GM19025 (cell line): ENCODE results near the gene GPC6.

ENCODE experiments used
- ATAC-seq: cut with Tn5 transposase; IDR thresholded peaks from one replicate; pipeline ENCODE4 v1.9.1; 2021; ENCODE audit warnings: mild to moderate bottlenecking, low read depth, moderate library complexity; ENCODE audit not compliant: unreplicated experiment

The GPC6 gene

DNA sequence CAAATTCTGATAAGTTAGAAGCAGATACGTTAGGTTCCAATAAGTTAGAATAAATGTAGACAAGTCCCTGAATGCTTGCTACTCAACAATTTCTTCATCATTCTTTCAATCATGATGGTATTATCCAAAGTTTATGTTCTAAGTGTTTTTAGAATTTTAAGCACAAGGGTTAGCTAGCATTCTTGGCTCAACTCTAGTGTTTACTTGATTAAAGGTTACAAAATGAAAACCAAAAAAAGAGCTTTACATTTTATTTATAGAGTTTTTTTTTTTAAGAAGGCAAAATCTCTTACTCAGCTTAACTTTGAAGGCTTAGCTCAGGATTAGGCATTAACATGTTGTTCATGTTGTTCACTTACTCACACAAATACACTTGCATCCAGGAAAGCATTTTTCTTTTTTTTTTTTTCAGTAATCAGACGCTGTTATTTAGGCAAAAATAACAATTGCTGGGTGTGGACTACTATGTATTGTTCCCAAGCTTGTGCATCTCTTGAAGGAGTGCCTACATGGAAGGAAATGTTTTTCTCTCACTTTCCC, 832.3 kb downstream of the GPC6 start:
- ATAC-seq: no peak

DNA sequence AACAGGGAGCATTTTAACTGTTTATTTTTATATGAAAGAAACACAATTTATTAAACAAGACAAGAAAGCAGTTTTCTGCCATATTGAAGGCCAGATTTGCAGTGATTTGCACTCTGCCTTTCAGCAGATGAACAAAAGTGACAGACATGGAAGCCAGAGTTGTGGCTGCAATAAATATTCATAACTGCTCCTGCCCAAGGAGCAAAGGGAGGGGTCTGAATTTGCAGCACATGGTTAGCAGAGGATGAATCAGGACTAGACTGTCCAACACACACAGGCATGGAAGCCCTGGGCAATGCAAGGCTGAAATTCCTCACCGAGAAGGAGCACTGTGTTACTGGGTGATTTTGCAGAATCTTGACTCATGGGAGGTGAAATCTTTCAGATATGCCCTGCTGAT, 834.7 kb downstream of the GPC6 start:
- ATAC-seq: no peak

DNA sequence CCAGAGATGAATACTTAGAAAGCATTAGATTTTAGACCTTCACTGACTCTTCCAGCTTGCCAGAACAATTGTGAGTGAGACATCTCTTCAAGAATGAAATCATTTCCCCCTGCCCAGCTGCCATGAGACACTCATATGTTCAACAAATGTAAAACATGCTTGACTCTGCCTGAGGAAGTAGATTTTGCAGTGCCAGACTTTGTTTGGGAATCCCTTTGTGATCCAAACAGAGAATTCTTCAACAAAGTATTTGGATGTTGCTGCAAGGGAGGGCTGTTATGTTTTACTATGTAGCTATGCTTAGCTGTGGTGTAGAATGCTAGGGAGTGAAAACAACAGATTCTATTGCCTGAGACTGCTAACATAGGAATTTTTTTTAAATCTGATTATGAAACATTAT, 836.5 kb downstream of the GPC6 start:
- ATAC-seq: no peak

DNA sequence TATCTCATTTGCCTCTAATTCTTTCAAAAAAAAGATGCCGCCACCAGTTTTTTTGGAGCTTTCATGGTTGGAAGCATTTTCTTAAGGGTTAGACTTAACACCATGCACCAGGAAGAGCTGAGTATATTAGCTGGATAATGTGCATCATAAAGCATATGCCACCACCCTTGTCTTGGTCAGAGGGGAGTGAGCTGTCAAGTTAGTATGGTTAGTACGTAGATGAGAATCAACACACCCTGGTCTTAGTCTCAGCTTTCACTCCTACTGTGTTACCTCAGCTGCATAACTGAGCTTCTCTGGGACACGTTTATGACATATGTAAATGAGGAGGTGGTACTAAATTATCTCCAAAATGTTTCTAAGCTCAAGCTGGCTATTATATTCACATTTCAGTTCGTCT, 837.2 kb downstream of the GPC6 start:
- no peak for ATAC-seq

DNA sequence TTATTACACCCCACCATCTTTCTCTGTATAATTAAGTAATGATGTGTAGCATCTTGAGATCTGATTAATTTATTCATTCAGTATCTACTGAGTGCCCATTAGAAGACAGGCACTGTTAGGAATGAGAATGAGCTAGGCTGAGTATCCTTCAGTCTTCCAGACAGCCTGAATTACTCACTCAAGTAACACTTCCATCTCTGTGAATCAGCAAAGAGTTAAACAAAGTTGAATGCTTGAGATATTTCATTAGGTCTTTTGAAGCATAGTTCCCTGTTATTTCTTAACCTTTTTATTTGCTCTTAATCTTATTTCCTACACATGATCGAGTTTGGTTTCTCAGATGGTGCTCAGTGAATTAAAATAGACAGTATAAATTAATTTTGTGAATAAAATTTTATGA, 839.1 kb downstream of the GPC6 start:
- no peak for ATAC-seq

DNA sequence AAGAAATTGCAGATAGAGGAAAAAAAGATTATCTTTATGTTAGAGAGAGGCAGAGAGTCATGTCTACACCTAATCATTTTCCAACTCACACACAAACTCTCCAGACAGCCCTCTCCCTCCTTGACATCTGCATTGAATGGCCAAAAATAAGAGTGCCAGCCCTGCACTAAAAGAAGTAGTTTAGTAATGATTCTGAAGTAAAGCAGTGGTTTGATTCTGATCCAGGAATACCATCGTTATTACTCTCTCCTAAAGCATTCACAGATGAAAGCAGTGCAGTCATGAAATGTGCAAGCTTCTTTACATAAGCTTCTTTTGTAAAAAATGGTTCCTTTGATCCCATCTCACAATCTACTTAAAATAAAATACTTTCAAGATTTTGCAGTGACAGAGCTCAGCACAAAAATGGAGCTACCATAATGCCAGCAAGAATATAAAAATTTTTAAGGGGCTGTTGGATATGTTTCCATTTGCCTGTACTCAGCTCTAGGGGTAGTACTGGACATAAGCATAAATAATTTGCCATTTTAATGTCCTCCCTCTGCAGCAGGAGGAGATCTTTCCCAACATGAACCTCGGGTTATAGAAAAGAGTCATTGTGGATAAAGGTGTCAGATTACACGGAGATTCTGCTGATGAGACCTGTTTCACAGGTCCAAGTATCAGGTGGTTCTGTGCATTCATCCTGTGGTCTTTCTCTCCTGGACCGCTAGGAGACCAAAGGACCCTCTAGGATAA, 846.6 kb downstream of the GPC6 start:
- ATAC-seq: no peak

DNA sequence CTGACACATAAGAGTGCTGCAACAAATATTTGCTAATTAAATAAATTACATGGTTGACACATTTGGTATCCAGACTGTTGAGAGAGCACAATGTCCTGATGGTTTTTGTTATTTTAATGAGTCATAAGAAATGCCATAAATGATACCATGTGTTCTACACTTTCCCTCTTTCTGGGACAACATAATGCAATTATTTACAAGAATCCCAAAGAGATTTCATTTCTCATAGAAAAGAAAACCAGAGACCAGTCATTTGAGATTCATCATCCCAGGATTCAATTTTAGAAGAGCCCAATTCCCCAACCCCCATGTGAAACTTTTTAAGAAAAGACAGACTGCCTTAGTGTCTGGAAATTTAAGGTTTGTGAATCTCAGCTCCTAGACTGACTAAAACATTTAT, 853.3 kb downstream of the GPC6 start:
- ATAC-seq: no peak

DNA sequence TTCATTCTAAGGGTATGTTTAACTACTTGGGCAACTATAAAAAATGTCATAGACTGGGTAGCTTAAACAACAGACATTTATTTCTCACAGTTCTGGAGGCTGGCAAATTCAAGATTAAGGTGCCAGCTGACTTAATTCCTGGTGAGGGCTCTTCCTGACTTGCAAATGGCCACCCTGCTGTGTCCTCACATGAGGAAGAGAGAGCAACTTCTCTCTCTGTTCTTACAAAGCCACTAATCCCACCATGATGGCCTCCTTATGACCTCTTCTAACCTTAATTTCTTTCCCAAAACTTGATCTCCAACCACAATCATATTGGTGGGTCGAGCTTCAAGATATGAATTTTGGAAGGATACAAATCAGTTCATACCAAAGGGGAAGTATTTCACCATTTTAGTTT, 853.9 kb downstream of the GPC6 start:
- ATAC-seq: no peak

DNA sequence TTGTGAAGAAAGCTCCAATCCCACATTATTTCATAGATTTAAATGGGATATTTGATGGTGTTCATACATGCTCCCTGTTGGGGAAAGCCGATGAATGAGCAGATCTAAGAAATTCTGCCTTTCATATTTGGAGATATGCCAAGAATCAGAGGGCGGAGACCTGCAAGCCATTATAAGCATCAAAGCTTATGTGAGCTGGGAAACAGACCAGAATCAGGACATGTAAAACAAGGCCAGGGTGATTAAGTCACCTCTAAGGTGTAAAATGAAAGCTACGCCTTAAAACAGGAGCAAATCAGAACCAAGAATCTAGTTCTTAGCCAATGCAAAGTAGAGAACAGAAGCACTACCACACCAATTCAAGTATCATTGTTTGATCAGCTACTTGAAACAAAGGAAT, 860.5 kb downstream of the GPC6 start:
- no peak for ATAC-seq

DNA sequence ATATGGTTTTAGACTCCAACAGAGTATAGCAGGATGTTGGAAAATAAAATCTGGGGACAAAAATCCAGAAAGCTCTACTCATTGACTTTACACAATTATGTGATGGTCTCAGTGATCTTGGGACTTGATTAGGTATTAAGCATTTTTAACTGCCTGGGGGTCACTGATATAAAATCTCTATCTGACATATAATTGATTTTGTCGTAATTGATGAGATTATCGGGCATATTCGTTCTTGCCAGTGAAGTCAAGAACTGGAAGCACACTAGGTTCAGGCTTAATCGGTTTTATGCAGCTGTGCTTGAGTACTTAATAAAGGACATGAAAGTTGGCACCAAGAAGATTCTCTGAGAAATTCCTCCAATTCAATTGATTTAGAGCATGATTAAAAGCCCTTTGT, 862.1 kb downstream of the GPC6 start:
- no peak for ATAC-seq

DNA sequence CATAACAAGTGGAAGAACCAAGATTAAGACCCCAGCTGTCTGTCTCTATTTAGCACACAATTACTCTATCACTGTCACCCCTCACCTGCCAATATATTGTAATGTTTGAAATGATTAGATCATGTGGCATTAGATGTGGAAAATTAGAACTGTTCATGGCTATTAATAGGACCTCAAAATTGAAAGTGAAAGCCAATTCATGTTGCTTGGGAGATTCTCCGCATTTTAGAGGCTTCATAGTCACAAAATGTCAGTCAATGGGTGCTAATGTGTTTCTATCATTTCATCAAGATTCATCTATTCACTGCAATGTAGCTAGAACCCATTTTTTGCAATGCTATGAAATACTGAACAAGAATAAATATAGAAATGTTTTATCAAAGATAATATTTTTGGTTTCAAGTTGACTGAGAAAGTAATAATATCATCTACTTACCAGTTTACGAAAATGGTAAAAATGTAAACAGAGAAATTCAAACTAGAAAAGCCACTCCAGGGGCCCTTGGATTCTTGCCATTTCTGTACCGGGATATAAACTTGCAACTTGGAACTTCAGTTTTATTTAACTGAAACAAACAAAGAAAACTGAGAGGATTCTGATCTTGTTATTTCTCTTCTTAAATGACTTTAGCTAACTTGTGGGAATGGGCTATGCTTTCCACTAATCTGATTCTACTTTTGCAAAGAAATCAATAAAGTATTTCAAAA, 864.3 kb downstream of the GPC6 start:
- ATAC-seq: no peak

DNA sequence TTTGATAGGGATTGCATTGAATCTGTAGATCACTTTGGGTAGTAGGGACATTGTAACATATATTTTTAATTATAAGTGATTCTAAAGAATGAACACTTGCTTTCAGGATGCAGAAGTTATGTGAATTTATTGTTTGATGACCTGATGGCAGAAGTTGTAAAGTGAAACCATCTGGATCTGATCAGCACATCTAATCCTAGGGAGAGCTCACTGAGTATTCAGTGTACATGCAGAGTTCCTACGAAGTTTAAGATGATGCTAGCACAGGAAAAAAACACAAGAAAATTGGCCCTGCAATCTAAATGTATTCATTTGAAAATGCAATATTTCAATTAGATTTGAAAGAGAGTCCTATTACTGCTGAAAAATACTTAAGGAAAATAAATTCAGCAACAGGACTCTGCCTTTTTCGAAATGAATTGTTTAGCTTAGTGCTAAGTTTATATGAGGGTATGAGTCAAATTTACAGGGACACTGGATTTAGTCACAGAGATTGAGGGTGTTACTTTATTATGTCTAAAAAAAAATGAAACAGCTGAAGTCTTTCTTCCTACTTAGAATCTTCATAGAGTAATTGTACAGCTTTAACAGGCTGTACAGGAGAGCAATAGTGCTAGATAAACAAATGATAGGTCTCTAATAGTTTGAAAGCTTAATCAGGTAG, 867.2 kb downstream of the GPC6 start:
- no peak for ATAC-seq

DNA sequence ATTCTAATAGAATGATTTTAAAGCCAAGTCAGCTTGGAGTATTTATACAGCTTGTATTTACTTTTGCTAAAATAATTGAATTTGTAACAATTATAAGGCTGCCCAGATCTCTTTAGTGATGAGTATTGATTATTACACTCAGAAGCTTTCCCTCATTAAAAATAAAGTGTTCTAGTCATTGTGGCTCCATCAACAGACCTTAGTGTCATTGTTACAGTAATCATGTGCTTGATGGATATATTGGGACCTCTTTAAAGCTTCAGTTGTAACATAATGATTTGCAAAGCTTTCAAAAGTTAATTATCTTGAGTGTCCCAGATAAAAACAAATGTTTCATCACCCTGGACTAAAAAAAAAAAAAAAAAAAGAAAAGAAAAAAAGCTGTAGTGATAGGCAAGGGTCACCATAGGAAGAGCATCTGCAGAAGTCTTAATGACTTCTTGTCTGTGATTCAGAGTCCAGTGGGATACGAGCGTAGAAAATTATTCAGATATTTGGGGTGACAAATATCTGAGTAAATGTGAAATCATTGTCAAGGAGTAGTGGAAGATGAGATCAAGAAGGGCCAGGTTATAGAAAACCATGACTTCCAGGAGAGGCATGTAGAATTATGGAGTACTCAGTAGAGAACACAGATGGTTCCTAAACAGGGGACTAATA, 883.2 kb downstream of the GPC6 start:
- ATAC-seq: no peak

DNA sequence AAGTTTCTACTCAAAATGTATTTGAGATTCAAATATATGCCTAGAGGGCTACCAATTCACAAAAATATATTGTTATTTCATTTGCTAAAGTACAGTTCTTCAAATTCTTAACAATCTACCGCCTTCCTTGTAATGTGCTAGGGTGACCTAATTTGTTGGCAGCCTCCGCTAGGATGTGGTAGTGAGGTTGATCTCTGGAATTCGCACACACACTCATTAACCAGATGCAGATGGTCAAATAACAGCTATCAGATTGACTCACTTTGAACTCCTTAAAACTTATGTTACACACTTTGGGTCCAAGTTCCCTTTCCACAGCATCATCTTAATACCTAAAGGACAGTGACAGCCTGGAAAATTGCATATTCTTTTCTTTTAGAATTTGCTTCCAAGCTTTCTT, 885.6 kb downstream of the GPC6 start:
- no peak for ATAC-seq

DNA sequence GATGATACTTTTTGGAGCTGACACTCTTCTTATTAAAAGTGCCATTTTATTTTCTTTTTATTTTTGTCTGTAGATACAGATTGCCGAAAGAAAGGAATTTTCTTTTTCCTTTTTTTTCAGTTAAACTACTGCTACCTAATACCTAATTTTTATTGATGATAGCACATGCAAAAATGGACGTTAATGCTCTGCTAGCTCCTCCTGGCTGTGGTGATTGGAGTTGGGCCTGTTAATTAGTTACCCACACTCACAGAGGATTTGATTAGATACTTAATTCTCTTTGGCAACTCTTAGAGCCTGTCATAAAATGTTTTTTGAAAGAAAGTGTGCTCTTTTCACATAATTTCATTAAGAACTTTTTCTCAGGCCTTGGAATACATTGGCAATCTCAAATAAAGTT, 886.1 kb downstream of the GPC6 start:
- ATAC-seq: no peak

DNA sequence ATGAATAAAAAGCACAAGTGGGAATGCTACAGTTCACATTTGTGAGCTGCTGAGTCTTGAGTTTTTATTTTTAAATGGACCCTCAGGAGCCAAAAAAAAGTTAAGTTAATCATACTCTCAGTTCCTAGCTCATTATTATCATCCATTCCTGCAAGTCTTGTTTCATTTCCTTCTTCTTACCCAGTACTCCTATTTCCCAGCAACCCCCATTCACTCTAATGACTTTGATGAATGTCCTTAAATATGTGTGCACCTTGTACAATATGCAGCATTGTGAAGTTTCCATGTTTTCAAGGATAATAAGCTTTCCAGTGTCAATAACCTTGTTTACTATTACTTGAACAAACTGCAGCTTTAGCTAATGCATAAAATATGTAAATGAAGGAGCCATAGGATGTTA, 886.6 kb downstream of the GPC6 start:
- ATAC-seq: no peak

DNA sequence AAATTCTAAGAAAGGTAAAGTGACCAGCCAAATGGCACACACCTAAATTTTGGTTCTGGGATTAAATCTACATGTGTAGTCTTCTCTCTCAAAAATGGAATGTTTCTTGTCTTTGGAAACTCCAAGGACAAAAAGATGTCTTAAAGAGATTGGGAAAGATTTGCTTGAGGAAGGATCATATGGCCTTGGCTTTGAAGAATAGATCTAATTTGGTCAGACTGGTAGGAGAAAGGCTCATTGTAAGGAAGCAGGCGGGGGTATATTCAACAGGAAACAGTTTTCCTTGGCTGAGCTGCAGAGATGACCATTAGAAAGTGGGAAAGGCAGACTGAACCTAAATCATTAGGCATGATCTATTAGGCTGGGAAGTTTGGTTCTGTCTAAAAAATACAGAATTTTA, 887.6 kb downstream of the GPC6 start:
- ATAC-seq: no peak

DNA sequence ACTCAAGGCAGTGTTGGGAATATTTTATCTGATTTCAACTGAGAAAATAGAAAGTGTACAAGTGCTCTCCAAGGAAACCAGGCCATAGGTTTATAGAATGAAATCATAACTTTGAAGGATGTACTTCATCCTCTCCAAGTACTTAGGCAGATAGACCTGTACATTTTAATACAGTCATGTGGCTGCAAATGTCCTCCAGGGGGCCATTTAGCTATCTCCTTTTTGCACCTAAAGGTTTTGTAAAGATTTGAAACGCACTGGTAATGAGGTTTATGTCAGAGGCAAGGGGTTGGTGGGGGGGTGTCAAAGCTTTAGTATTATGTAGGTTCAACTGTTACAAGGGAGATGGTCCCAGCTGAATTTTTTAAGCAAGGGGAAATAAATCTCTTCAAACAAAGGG, 888.4 kb downstream of the GPC6 start:
- no peak for ATAC-seq

DNA sequence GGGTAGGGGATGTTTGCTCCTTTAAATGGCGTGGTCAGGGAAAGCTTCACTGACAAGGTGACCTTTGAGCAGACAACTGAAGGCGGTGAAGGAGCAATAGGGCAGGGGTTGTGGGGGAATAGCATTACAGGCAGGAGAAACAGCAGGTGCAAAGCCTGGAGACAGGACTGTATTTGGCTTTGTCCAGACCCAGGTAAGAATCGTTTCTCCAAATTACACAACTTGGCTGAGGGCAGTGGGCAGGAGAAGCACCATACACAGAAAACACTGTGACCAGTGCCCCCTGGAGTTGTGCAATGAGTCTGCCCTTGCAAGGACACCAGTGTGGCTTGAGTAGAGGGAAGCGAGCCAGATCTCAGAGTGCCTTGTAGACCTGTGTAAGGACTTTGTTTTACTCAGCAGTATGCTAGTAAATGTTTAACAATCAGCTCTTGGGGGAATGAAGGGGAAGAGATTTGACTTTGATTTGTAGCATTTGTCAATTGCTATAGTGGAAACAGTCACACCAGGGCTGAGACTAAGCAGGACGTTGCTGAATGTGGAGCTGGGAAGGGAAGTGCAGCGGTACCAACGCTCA, 892.8 kb downstream of the GPC6 start:
- no peak for ATAC-seq

DNA sequence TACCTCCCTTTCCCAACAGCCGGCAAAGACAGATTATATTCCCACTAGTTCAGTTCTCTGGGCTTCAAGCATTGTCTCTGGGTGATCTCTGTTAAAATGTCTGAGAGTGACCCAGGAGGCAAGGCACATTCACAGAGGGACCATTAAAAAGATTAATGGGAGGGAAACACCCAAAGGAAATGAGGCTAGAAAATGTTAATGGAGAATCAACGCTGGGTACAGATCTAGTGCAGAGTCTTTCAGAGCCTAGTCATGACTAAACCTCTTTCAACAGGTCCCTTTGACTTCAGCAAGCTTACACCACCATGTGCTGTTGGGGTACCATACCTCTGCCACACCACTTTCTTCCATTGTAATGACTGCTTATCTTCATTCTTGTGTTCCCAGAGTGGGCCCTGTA, 894.3 kb downstream of the GPC6 start:
- no peak for ATAC-seq

DNA sequence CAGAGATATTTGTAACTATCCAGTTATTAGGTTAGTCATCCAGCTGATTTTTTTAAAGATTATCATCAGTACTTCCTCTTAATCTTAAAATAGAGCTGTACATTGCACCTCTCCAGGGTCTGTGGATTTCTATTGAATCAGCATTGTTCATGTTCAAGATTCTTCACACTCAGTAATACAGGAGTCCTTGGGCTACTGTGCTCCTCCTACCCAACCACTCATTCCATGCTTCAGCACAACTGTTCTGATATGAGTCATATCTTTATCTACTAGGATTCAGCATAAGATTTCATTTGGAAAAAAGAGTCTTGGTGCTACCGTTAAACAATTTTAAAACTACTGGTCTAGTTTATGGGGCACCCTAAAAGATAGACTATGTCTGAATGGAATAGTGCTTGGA, 895.1 kb downstream of the GPC6 start:
- ATAC-seq: no peak
